ENCODE results near the gene COL25A1. TPM values are rescaled to one million over a fixed set of nuclear protein-coding genes. Genes with fewer than 3 reads are reported as not detected.

Gene COL25A1
- total RNA-seq, 1 experiment from 2014 or later = 4.2 TPM

GRCh38 chr4:109266891-109267290 lies 35.6 kb downstream of the COL25A1 start:
- no peak overlapping the region for H2AK5ac ChIP-seq (ENCODE audit: insufficient read length, low read length)
- TF ChIP-seq, protein P1, sequence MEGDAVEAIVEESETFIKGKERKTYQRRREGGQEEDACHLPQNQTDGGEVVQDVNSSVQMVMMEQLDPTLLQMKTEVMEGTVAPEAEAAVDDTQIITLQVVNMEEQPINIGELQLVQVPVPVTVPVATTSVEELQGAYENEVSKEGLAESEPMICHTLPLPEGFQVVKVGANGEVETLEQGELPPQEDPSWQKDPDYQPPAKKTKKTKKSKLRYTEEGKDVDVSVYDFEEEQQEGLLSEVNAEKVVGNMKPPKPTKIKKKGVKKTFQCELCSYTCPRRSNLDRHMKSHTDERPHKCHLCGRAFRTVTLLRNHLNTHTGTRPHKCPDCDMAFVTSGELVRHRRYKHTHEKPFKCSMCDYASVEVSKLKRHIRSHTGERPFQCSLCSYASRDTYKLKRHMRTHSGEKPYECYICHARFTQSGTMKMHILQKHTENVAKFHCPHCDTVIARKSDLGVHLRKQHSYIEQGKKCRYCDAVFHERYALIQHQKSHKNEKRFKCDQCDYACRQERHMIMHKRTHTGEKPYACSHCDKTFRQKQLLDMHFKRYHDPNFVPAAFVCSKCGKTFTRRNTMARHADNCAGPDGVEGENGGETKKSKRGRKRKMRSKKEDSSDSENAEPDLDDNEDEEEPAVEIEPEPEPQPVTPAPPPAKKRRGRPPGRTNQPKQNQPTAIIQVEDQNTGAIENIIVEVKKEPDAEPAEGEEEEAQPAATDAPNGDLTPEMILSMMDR (conservative IDR thresholded peaks at IDR 0.05) = no peak
- H2AFZ ChIP-seq (ENCODE audit: low read length) = no peak overlapping the region

More at GRCh38 chr4:109266891-109267290, 35.6 kb downstream of the COL25A1 start:
- no peak overlapping the region for H3K9ac ChIP-seq (ENCODE audit: extremely low read depth, insufficient read length, low read length)
- H3T11ph ChIP-seq (ENCODE audit: low read length) = no peak overlapping the region
- H3K9me3 ChIP-seq (ENCODE audit: control insufficient read depth, low read depth, low read length) = no peaks in the 10 kb centered on the region
- H3K79me2 ChIP-seq (ENCODE audit: insufficient read depth, low read length) = no peaks in the 10 kb centered on the region
- H3K27ac ChIP-seq (ENCODE audit: insufficient read length, low read depth, low read length) = no peak overlapping the region
- H3K14ac ChIP-seq (ENCODE audit: insufficient read depth, low read length) = no peak overlapping the region
- H3K4me1 Mint-ChIP-seq = no peaks in the 10 kb centered on the region; a peak in 1 of 4 replicates
- no peaks in the 10 kb centered on the region for H3K27me3 Mint-ChIP-seq (ENCODE audit: low read depth)
- DNase-seq = no peak
- no peak overlapping the region for H3K4me3 Mint-ChIP-seq
- H4K91ac ChIP-seq (ENCODE audit: insufficient read length, low read depth, low read length) = no peak overlapping the region
- H3K23me2 ChIP-seq (ENCODE audit: insufficient read length, low read depth, low read length, poor library complexity, severe bottlenecking) = no peaks in the 10 kb centered on the region
- no peak overlapping the region for H4K8ac ChIP-seq (replicated peaks; ENCODE audit: insufficient read length, low read depth, low read length)
- H3K27me3 ChIP-seq (ENCODE audit: insufficient read depth, low read length) = no peaks in the 10 kb centered on the region
- no peaks in the 10 kb centered on the region for H3K79me1 ChIP-seq (ENCODE audit: insufficient read depth, low read depth, low read length, poor library complexity, severe bottlenecking)
- H4K5ac ChIP-seq (ENCODE audit: insufficient read length, low read depth, low read length) = no peak overlapping the region
- no peak overlapping the region for H3K4ac ChIP-seq (ENCODE audit: low read depth, low read length)
- no peaks in the 10 kb centered on the region for H3K4me1 ChIP-seq (ENCODE audit: insufficient read depth, low read length)
- H3K9me3 Mint-ChIP-seq = no peaks in the 10 kb centered on the region
- no peaks in the 10 kb centered on the region for H3K36me3 Mint-ChIP-seq (ENCODE audit: insufficient read depth in 1 of 3, low read depth in 3 of 3)
- H3K56ac ChIP-seq (ENCODE audit: insufficient read length, low read depth, low read length) = no peak overlapping the region
- H3K27ac Mint-ChIP-seq = no peak overlapping the region
- no peaks in the 10 kb centered on the region for H4K20me1 ChIP-seq (ENCODE audit: control insufficient read depth, insufficient read depth, insufficient read length)
- no peak overlapping the region for H2BK20ac ChIP-seq (ENCODE audit: low read depth, low read length, poor library complexity, severe bottlenecking)
- no peak overlapping the region for H2BK5ac ChIP-seq (ENCODE audit: insufficient read length, low read length)
- H2BK120ac ChIP-seq (ENCODE audit: low read depth, low read length, poor library complexity, severe bottlenecking) = no peak overlapping the region
- no peak overlapping the region for H3K4me2 ChIP-seq (ENCODE audit: insufficient read depth, insufficient read length, low read length)
- H2BK15ac ChIP-seq (ENCODE audit: low read depth, low read length) = no peak overlapping the region
- H2BK12ac ChIP-seq (ENCODE audit: insufficient read length, low read depth, low read length) = no peak overlapping the region
- H3K18ac ChIP-seq (ENCODE audit: insufficient read length, low read depth, low read length) = no peak overlapping the region
- H3K23ac ChIP-seq (ENCODE audit: insufficient read length, low read depth, low read length) = no peak overlapping the region
